GM08714 (cell line): ENCODE measurements around the gene CNGA3.
"Not testable (repeated sequence)": the region's sequence is repeated elsewhere in the genome, so short reads cannot be mapped to it uniquely, and the experiment has no call there.

Experiments
- H3K4me3 ChIP-seq: fragments of 200-500 bp; sonication (Bioruptor generic); 2 replicates; pipeline ENCODE4 v1.5.1; 2014; ENCODE audit warnings: mild to moderate bottlenecking, low read length, inconsistent platforms
- ZNF274 ChIP-seq: IDR thresholded peaks from 2 replicates; pipeline ENCODE4 v1.6.1; 2012; ENCODE audit warnings: mild to moderate bottlenecking, low read depth, low read length

The CNGA3 gene

DNA sequence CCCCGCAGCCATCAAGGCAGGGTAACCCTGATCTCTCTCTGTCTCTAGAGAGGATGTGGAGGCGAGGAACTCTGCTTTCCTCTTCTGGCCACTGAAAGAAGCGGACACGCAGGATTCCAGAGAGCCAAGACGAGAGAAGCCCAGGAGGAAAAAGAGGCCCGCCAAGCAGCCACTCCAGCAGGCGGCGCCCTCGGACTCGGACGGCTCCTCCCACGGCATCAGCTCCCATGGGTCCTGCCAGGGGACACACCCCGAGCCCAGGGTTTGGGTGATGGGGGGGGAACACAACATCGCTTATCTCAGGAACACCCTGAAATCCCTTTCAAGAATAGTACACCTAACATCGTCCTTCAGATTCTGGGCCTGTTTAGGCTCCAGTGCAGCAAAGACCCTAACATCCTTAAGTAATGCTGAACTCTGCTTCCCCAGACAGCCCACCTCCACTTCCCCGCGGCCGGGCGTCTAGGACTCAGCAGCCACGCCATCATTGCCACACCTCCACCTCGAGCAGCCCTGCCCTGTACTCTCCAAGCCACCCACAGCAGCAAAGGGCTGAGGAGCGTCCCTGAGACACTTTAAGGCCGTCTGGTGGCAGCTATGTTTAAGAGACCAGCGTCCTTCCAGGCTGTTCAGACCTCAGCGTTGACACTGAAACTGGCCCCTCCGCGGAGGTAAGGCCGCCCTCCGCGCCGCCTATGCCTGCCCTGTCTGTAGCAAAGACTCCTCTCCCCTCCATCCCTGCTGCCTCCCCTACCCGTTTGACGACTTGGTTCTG is 34.3 kb upstream of the CNGA3 start:
- TF ChIP-seq ZNF274, result no peak
- H3K4me3 ChIP-seq, result no peak overlapping the region

- no peak for TF ChIP-seq ZNF274
- H3K4me3 ChIP-seq, result no peak overlapping the region
These were observed 32.6 kb upstream of the CNGA3 start for GRCh38 chr2:98313492-98314250.

GRCh38 chr2:98314251-98314650 is 32.0 kb upstream of the CNGA3 start:
- TF ChIP-seq ZNF274, result no peak
- no peak overlapping the region for H3K4me3 ChIP-seq

- no peak for TF ChIP-seq ZNF274
- H3K4me3 ChIP-seq, result no peak overlapping the region
These were observed 30.3 kb upstream of the CNGA3 start for GRCh38 chr2:98315957-98316356.

GRCh38 chr2:98317214-98317613 is 29.0 kb upstream of the CNGA3 start:
- TF ChIP-seq ZNF274, result no peak
- H3K4me3 ChIP-seq, result no peak overlapping the region

DNA sequence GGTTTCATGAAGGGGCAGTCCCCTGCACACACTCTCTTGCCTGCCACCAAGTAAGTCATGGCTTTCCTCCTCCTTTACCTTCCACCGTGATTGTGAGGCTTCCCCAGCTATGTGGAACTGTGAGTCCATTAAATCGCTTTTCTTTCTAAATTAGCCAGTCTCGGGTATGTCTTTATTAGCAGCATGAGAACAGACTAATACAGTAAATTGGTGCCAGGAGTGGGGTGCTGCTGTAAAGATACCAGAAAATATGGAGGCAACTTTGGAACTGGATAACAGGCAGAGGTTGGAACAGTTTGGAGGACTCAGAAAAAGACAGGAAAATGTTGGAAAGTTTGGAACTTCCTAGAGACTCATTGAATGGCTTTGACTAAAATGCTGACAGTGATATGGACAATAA is 26.1 kb upstream of the CNGA3 start:
- H3K4me3 ChIP-seq, result not testable (repeated sequence)

DNA sequence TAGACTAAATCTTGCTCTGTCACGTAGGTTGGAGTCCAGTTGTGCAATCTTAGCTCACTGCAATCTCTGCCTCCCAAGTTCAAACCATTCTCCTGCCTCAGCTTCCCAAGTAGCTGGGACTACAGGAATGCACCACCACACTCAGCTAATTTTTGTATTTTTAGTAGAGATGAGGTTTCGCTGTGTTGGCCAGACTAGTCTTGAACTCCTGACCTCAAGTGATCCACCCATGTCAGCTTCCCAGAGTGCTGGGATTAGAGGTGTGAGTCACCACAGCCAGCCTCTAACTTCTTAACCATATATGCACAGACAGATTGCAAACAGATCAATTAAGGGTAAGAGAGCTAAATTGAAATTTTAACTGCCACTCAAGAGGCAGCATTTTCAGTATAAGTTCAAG is 22.1 kb upstream of the CNGA3 start:
- no peak overlapping the region for H3K4me3 ChIP-seq
- TF ChIP-seq ZNF274, result no peak

DNA sequence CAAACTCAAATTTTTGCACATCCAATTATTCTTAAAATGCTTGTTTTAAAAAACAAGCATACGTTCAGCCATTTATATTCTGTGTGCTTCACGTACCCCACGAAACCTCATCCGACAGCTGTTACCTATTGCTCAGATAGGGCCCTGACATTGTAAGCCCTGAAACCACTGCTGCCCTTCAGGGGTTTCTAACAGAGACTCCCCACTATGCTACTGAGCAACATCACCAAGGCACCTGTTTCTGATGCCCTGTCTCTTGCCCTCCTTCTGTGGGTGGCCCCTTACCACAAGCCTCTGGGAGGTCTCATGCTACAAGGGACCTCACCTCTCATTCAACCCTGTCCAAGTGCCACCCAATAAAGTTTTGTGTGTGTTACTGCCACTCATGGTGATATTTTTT is 18.5 kb upstream of the CNGA3 start:
- H3K4me3 ChIP-seq, result no peak overlapping the region
- no peak for TF ChIP-seq ZNF274

GRCh38 chr2:98329549-98329948 is 16.7 kb upstream of the CNGA3 start:
- TF ChIP-seq ZNF274, result no peak

DNA sequence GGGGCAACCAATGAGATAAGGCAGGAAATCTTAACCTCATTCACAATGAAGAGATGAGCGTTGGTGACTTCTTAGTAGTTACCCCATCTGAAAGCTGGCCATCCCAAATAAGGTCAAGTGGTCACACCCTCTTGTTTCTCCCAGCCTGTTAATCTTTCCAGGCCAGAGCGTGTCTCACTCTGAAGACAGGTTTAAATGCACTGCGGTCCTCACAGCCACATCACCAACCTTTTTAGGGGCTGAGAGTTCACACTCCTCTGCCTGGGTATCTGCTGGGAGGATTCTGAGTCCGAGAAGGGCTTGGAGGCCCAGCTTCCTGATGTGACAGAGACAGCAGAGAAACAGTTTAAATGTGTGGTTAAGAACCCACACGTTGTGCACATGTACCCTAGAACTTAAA is 13.3 kb upstream of the CNGA3 start:
- no peak for TF ChIP-seq ZNF274
- no peak overlapping the region for H3K4me3 ChIP-seq

More at GRCh38 chr2:98329549-98329948, 16.7 kb upstream of the CNGA3 start:
- no peak overlapping the region for H3K4me3 ChIP-seq

GRCh38 chr2:98333922-98334321 is 12.3 kb upstream of the CNGA3 start:
- no peak overlapping the region for H3K4me3 ChIP-seq
- no peak for TF ChIP-seq ZNF274

DNA sequence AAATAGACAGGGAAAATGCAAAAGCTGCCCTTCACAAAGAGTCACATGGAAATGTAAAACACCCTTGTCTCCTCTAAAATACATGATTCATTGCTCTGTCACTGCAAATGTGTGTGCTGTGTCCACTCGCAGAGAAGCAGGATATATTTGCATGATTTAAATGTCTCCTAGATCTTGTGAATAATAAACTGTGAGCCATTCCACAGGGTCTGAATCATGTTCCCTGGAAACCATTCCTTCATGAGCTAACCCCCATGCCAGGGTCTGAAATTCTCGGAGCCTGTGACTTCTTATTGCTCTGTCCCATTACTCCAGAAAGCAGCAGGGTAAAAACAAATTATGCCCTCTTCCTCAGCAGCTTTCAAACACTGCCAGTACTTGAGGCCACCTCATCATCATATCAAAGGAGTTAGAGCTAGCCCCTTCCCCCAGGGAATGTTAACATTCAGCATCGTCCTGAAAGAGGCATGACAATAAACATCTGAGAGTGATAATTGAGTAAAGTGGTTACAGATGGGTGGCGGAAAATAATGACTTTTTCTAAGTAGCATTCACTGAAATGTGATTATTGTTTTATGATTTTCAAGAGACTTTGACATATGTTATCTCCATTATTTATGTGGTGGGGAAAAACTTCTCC is 11.7 kb upstream of the CNGA3 start:
- no peak overlapping the region for H3K4me3 ChIP-seq

DNA sequence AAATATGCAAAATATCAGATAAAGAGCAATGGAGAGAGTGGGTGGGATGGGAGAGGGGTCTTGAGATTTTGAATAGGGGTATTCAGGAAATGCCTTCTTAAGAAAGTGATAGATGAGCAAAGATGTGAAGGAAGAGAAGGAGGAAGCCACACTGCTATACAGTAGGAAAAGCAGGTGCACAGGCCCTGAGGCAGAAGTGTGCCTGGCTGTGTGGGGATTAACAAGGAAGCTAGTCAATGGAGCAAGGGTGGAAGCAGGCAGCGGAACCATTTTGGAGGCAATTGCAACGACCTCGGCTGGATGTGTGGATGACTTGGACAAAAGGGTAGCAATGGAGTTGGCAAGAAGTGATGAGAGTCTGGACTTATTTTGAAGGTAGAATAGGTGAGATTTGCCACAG is 11.0 kb upstream of the CNGA3 start:
- no peak for TF ChIP-seq ZNF274
- no peak overlapping the region for H3K4me3 ChIP-seq

More for the DNA sequence above, 11.7 kb upstream of the CNGA3 start:
- no peak for TF ChIP-seq ZNF274

- no peak for TF ChIP-seq ZNF274
- no peak overlapping the region for H3K4me3 ChIP-seq
These were observed 5.0 kb upstream of the CNGA3 start for GRCh38 chr2:98341241-98341640.

- H3K4me3 ChIP-seq, result no peak overlapping the region
- no peak for TF ChIP-seq ZNF274
These were observed 3.0 kb upstream of the CNGA3 start for GRCh38 chr2:98343285-98343684.
